Endothelial cell of umbilical vein (primary cell): ENCODE measurements around the gene SLC25A38. TPM values are rescaled to one million over a fixed set of nuclear protein-coding genes. Genes with fewer than 3 reads are reported as not detected.

Source experiments
- BruUV-seq: library from RNA; stranded (reverse); fragments of 400-500 nt; replicated peaks from 2 replicates; lab custom pipeline; 2021; lab: Mats Ljungman, UMichigan
- CTCF ChIA-PET: fragments of 300-600, 350-600 bp; sonication (Branson Sonifier 250); formaldehyde crosslinking; loops from one replicate; lab custom pipeline; 2021; ENCODE audit warnings: antibody characterized with exemption, inconsistent platforms; lab: Charles Lee
- POLR2A ChIA-PET: fragments of 300-600, 350-600 bp; sonication (Branson Sonifier 250); formaldehyde crosslinking; loops from one replicate; lab custom pipeline; 2021; ENCODE audit warnings: antibody characterized with exemption, inconsistent platforms; lab: Charles Lee
- DNase-seq: peaks from one replicate; pipeline ENCODE4 v3.0.0-alpha.2; 2011; ENCODE audit warnings: low read depth, low spot score
- FAIRE-seq: peaks from 2 replicates; lab custom pipeline; 2011; peaks lifted over from hg19 to GRCh38; lab: Jason Lieb, UNC
- H2AFZ ChIP-seq: 2 replicates; pipeline ENCODE4 v1.6.0; 2012; ENCODE audit warnings: low read depth, low read length, control low read depth, inconsistent platforms
- H3K27ac ChIP-seq: 2 replicates; pipeline ENCODE4 v1.5.1; 2011; ENCODE audit warnings: low read depth, mild to moderate bottlenecking, control low read depth, low read length, moderate library complexity; ENCODE audit not compliant: insufficient read depth
- H3K27me3 ChIP-seq, 2 experiments: 2 replicates each; pipeline versions ENCODE4 v1.6.0 to v1.6.1; 2011; ENCODE audit warnings: low read length in 2 of 2, mixed read lengths in 1 of 2; ENCODE audit not compliant: control insufficient read depth in 2 of 2, insufficient read depth in 2 of 2
- H3K36me3 ChIP-seq, 2 experiments: 2 replicates in 1 of 2; 3 replicates in 1 of 2; pipeline ENCODE4 v1.5.1; 2011; ENCODE audit warnings: low read length in 2 of 2, mild to moderate bottlenecking in 1 of 2, moderate library complexity in 1 of 2; ENCODE audit not compliant: control insufficient read depth in 2 of 2, insufficient read depth in 2 of 2; ENCODE audit errors: extremely low read depth in 1 of 2
- H3K4me1 ChIP-seq: 3 replicates; pipeline ENCODE4 v1.5.1; 2011; ENCODE audit warnings: mild to moderate bottlenecking, low read length; ENCODE audit not compliant: control insufficient read depth, insufficient read depth; ENCODE audit errors: extremely low read depth
- H3K4me2 ChIP-seq: 2 replicates; pipeline ENCODE4 v1.6.1; 2011; ENCODE audit warnings: low read length, control low read depth, mixed read lengths; ENCODE audit not compliant: insufficient read depth
- H3K4me3 ChIP-seq, 3 experiments: fragments of 200-600 bp in 1 of 3; sonication (generic), shearing (Covaris generic) in 1 of 3; replicated peaks in 1 of 3; 2 replicates each; pipeline ENCODE4 v1.5.1; 2011 to 2016; ENCODE audit warnings: control low read depth in 3 of 3, low read length in 3 of 3, mild to moderate bottlenecking in 2 of 3, inconsistent platforms in 1 of 3, low read depth in 1 of 3, moderate library complexity in 1 of 3; ENCODE audit not compliant: insufficient read depth in 1 of 3
- H3K79me2 ChIP-seq: 2 replicates; pipeline ENCODE4 v1.6.0; 2012; ENCODE audit warnings: low read length, inconsistent platforms; ENCODE audit not compliant: control insufficient read depth, insufficient read depth
- H3K9ac ChIP-seq: replicated peaks from 2 replicates; pipeline ENCODE3; 2011; ENCODE audit warnings: low read length, control low read depth; ENCODE audit not compliant: insufficient read depth; ENCODE audit errors: extremely low read depth
- H3K9me1 ChIP-seq: replicated peaks from 3 replicates; pipeline ENCODE4 v1.6.0; 2011; ENCODE audit warnings: mild to moderate bottlenecking, low read length; ENCODE audit not compliant: control insufficient read depth, insufficient read depth; ENCODE audit errors: extremely low read depth
- H3K9me3 ChIP-seq: replicated peaks from 2 replicates; pipeline ENCODE4 v1.5.1; 2012; ENCODE audit warnings: low read length, inconsistent platforms; ENCODE audit not compliant: control insufficient read depth, insufficient read depth
- H4K20me1 ChIP-seq: replicated peaks from 2 replicates; pipeline ENCODE3; 2011; ENCODE audit warnings: mild to moderate bottlenecking, low read length; ENCODE audit not compliant: control insufficient read depth, insufficient read depth; ENCODE audit errors: extremely low read depth
- EZH2 ChIP-seq: IDR thresholded peaks from 2 replicates; pipeline ENCODE4 v1.6.1; 2012; ENCODE audit warnings: borderline replicate concordance, low read depth, mild to moderate bottlenecking, moderate library complexity, low read length, inconsistent platforms; ENCODE audit not compliant: severe bottlenecking
- GATA2 ChIP-seq: IDR thresholded peaks from 2 replicates; pipeline ENCODE4 v1.7.0; 2011; ENCODE audit warnings: low read depth, mild to moderate bottlenecking, moderate library complexity, mixed read lengths, low read length; ENCODE audit not compliant: insufficient read length, insufficient read depth
- JUN ChIP-seq: IDR thresholded peaks from 2 replicates; pipeline ENCODE4 v1.6.1; 2011; ENCODE audit warnings: borderline replicate concordance, low read depth; ENCODE audit not compliant: insufficient read length, insufficient read depth
- MYC ChIP-seq: IDR thresholded peaks from one replicate; pipeline ENCODE4 v1.6.1; 2011; ENCODE audit warnings: mild to moderate bottlenecking, low read depth, low read length
- POLR2A ChIP-seq: IDR thresholded peaks from 2 replicates; pipeline ENCODE4 v1.6.1; 2012; ENCODE audit warnings: low read depth, mild to moderate bottlenecking, control low read depth, low read length
- POLR2AphosphoS5 ChIP-seq: IDR thresholded peaks from 2 replicates; pipeline ENCODE4 v1.6.1; 2012; ENCODE audit warnings: low read depth, mild to moderate bottlenecking, control low read depth, low read length, moderate library complexity; ENCODE audit not compliant: insufficient read depth
- dilution Hi-C: fragments of 300-500 bp; cut with MboI; formaldehyde crosslinking; loops from one replicate; pipeline ENCODE4 v1.15.0; 2019; ENCODE audit warnings: low sequenced_read_pairs; ENCODE audit not compliant: extremely low pct_ligation_motif_present
- intact Hi-C: fragments of 100-400 bp; cut with micrococcal nuclease; formaldehyde crosslinking; loops from one replicate; pipeline ENCODE4 v1.10.0; 2022
- polyA plus RNA-seq, 4 experiments: library from polyadenylated mRNA; depleted of rRNA in 3 of 4; stranded (reverse) in 3 of 4; unstranded in 1 of 4; fragments of >200 nt; gene quantifications; 2 replicates each; pipeline versions ENCODE4 v1.2.1 to v1.2.3, GENCODE V29; 2011 to 2012; ENCODE audit warnings: missing spikeins in 1 of 4
- total RNA-seq: library from RNA; stranded (reverse); gene quantifications from 2 replicates; pipeline ENCODE4 v1.2.3, GENCODE V29; 2021
- TF ChIP-seq, protein P1 (sequence below), 2 donors: IDR thresholded peaks; 1 replicate in 1 of 2; 2 replicates in 1 of 2; pipeline ENCODE4 v1.5.1; 2011; ENCODE audit warnings: low read length in 2 of 2, mild to moderate bottlenecking in 2 of 2, moderate library complexity in 2 of 2, control low read depth in 1 of 2, inconsistent platforms in 1 of 2, low read depth in 1 of 2; ENCODE audit not compliant: insufficient read depth in 1 of 2; ENCODE audit errors: extremely low read depth in 1 of 2
- TF ChIP-seq, protein P2 (sequence below): IDR thresholded peaks from 2 replicates; pipeline ENCODE4 v1.6.1; 2011; ENCODE audit not compliant: insufficient read depth, insufficient read length

The SLC25A38 gene
- total and polyA plus RNA-seq, 2 donors (not counting 3 experiments of a cell fraction or from before 2014, with no cell fraction given), result 20.0 to 31.1 TPM

- Histone ChIP-seq H3K9ac (no peak overlapping the region), H3K4me2 (no peak overlapping the region), H2AFZ (no peak overlapping the region), H3K9me3 (no peaks in the 10 kb centered on the region), H3K36me3 (no peaks in the 10 kb centered on the region), H3K79me2 (no peaks in the 10 kb centered on the region), H3K9me1 (no peaks in the 10 kb centered on the region), H3K27ac (no peak overlapping the region), H3K4me1 (no peaks in the 10 kb centered on the region), H3K4me3 (no peak overlapping the region), H3K27me3 (peaks cover 4 to 6% of the 10 kb centered on the region in 2 experiments), H4K20me1 (no peaks in the 10 kb centered on the region)
- ChIA-PET POLR2A (no interaction called here), CTCF (no interaction called here)
- FAIRE-seq (no peak), DNase-seq (no peak)
- no TSS peak for BruUV-seq
- TF ChIP-seq, protein P1, sequence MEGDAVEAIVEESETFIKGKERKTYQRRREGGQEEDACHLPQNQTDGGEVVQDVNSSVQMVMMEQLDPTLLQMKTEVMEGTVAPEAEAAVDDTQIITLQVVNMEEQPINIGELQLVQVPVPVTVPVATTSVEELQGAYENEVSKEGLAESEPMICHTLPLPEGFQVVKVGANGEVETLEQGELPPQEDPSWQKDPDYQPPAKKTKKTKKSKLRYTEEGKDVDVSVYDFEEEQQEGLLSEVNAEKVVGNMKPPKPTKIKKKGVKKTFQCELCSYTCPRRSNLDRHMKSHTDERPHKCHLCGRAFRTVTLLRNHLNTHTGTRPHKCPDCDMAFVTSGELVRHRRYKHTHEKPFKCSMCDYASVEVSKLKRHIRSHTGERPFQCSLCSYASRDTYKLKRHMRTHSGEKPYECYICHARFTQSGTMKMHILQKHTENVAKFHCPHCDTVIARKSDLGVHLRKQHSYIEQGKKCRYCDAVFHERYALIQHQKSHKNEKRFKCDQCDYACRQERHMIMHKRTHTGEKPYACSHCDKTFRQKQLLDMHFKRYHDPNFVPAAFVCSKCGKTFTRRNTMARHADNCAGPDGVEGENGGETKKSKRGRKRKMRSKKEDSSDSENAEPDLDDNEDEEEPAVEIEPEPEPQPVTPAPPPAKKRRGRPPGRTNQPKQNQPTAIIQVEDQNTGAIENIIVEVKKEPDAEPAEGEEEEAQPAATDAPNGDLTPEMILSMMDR (IDR thresholded peaks at IDR 0.05; ENCODE audit: extremely low read depth in 1 of 2, insufficient read depth in 1 of 2, low read depth in 1 of 2, low read length in 2 of 2), result no peak
- TF ChIP-seq MYC, result no peak
- TF ChIP-seq POLR2A, result no peak
- TF ChIP-seq POLR2AphosphoS5, result no peak
- no peak for TF ChIP-seq EZH2
- no peak for TF ChIP-seq JUN
- TF ChIP-seq, protein P2, sequence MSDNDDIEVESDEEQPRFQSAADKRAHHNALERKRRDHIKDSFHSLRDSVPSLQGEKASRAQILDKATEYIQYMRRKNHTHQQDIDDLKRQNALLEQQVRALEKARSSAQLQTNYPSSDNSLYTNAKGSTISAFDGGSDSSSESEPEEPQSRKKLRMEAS, result no peak
- TF ChIP-seq GATA2, result no peak
- dilution Hi-C loops, result no loop called here
- intact Hi-C loops, result no loop called here
These were observed 34.1 kb upstream of the SLC25A38 start for GRCh38 chr3:39349080-39349479.
